ENCODE data around the gene ZNHIT6.
"Not testable (repeated sequence)": the region's sequence is repeated elsewhere in the genome, so short reads cannot be mapped to it uniquely, and the experiment has no call there.

Gene ZNHIT6

DNA sequence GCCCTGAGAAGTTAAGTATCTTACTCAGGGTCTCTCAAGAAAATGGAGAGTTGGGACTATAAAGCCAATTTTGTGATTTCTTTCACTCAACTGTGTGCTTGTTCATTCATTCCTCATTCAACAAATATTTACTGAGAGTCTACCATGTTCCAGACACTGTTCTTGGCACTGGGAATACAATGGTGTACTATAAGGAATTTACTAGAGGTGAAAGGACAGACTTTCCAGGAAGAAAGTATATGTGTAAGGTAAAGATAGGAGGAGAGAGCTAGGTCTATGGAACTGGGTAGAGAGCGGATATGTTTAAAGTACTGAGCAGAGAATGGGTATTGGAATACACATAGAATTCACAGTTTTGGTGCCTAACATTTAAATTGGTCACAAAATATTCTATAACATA is 42.3 kb downstream of the ZNHIT6 start:
- no peak for DNase-seq (ENCODE audit: low read depth)

DNA sequence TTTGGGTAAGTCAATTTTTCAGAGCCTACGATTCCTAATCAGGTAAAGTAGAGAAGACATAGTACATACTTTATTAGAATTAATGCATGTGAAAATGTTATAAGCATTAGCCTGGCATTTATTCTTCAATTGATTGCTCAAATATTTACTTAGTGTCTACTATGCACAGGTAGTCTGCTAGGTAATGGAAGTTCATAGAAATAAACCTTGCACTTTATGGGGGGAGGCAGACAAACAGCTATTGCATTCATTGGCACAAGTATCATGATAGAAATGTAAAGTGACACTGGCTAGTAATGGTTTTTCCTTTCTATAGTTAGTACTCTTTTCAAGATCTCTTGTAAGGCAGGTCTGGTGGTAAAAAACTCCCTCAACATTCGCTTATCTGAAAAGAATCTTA is 44.9 kb downstream of the ZNHIT6 start:
- DNase-seq (ENCODE audit: low read depth) = no peak

DNA sequence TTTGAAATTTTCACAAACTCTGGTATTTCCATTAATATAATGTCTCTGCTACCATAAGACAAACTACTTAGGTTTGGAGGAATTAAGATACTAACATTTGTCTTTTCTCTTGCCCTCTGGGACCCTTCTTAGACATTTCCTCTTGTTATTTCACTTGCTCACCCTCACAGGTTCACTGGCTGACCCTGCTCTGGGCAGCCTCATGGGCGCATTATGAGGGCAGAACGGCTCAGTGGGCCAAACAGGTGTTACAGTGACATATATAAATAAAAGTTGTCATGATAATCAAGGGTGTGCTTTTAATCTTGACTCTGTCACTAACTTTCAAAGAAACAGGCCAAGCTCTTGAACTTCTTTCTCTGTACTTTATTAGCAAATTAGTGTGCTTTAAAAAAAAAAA is 46.5 kb downstream of the ZNHIT6 start:
- DNase-seq (ENCODE audit: low read depth) = no peak

DNA sequence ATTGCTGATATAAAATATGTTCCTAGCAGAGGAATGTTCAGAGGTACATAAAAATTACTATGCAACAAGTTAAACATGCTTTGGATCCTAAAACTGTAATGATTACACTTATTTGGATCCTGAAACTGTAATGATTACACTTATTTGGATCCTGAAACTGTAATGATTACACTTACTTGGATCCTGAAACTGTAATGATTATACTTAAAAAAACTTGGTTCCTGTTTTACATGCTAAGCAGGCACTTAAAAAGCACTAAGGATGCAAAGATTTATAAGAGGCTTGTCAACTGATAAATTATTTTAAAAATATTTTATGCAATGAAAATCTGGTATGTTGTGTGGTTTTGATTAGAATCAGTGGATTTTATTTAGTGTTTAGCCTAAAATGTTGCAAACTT is 47.7 kb downstream of the ZNHIT6 start:
- no peak for DNase-seq (ENCODE audit: low read depth)

DNA sequence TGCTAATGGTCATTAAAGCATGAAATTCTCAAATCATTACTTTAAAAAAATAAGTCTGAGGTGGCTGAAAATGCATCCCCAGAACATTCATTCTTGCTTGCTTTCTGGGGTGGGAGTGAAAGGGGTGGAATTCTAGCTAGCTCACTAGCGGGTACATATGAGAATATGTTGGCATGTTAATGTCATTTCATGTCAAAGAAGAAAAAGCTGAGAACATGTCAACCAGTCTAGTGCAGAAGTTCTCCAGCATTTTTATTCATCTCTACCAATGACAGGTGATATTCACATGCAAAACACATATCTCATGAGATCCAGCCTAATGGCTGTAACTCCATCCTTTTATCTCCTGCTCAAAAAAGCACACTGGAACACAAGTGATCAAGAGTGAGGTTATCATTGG is 49.1 kb downstream of the ZNHIT6 start:
- no peak for DNase-seq (ENCODE audit: low read depth)

DNA sequence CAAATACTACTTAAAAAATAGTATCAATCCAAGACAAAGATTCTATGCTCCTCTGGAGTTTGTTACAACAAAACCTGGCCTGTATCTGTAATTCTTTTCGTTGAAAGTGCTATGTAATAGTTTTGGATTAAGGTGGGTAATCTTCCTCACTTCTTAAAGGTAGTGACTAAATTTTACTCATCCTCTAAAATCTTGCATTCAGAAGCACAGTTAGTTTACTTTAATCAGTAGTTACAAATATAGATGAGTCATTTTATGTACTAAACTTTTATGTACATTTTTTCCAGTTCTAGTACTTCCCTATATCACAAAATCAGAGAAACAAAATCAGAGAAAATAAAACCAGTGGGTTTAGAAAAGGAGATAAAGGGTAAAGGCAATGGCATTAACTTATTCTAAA is 51.3 kb downstream of the ZNHIT6 start:
- DNase-seq (ENCODE audit: low read depth) = no peak

DNA sequence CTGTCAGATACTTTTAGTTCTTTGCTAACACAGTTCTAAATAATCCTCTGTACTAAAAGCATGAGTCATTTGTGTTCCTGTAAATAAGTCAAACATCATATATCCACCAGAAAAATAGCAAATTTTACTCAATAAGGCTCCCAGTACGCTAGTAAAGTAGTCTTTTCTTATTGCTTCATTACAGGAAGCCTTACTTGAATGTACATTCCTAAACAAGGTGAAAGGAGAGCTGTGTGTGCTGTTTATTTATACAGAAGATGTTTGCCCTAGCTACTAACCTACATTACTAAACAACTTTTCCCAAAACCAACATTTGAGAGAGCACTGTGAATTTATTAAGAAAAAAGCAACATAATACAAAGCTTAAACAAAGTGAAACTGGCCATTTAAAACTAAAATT is 52.0 kb downstream of the ZNHIT6 start:
- DNase-seq (ENCODE audit: low read depth) = no peak

DNA sequence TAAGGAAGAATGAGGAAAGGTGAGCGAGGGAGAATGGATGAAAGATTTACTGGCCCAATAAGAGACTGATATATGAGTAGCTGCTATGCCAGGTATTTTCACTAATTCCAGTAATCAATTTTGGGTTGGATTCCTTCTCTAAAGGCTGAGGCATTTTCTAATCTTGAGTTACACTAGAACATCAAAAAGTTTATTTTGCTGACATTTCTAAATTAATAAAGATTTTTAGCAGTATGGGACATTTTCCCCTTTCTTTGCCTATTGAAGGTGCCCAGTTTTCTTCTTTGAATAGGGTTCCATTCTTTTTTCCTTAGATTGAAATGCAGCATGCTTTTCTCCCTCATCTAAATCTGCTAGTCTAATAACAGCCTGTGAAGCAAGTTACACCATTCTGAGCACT is 52.9 kb downstream of the ZNHIT6 start:
- DNase-seq (ENCODE audit: low read depth) = no peak

DNA sequence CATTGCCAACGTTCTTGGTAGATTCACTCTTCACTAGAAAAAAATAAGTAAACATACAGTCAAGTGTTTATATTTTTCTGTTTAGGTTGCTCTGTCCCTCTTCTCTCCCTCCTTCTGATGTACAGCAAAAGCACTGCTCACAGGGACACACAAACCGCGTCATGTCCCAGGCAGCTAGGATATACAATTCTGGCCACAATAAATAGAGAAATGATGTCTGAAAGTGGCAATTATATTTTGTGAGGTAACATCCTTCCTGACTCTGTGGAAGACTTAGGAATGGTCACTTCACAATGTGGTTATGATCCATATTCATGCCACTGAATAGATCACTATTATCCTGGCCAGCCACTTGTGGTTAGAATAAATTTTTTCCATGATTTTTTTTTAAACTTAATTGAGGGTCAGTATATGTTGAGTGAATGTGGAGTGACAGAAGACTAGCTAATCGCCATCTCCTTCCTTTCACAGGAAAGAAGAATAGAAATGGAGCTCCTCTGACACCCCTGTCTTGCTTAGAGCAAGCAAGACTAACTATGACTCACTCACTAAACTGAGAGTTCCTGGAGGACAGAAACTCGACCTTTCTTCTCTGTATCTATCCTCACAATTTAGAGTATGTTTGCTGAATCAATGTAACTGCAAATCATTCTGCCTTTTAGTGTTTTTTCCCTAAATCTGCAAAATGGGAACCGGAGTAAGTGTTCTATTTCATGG is 54.0 kb downstream of the ZNHIT6 start:
- DNase-seq (ENCODE audit: low read depth) = no peak

DNA sequence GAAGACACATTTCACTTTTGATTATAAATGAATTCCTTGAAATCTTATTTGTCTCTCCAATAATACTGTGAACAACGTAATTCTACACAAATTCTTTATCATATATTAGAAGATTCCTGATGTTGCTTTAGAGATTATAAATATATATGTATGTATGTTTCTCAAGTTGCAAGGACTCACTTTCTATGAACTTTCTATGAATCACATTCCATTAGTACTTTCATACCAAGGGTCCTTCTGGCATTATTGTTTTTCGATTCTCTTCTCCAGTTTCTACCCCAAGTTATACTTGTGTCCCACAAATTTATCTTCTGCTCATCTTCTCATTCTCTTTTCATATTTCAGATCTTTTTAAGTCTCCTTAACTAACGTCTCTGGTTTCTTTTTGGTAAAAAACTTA is 55.9 kb downstream of the ZNHIT6 start:
- no peak for DNase-seq (ENCODE audit: low read depth)

DNA sequence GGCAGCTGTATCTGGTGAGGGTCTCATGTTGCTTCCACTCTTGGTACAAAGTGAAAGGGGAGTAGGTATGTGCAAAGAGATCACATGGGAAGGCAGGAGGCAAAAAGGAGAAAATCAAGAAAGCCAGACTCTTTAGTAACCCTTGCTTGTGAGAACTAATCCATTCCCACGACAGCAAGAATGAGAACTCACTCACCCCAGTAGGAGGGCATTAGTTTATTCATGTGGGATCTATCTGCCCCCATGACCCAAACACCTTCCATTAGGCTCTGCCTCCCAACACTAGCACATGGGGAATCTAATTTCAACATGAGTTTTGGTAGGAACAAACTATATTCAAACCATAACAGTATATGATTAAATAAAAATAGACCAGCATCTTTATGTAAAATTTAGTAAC is 57.6 kb downstream of the ZNHIT6 start:
- DNase-seq (ENCODE audit: low read depth) = no peak

DNA sequence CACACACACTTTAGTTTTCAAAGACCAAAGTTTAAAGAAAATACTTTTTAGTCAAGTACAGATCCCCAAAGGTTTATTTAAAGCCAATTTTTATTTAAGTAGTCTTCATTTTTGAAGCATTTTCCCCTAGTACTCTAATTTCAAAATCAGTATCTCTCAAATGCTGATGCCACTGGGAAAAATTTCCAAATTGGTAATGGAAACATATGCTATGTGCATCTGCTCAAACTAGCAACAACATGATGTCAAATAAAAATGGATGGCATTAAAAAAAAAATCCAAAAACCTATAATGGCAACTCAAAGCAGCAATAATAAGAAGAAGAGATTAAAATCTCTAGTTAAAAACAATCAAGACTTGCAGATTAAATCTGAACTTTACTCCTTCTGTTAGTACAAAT is 58.6 kb downstream of the ZNHIT6 start:
- DNase-seq (ENCODE audit: low read depth) = no peak

DNA sequence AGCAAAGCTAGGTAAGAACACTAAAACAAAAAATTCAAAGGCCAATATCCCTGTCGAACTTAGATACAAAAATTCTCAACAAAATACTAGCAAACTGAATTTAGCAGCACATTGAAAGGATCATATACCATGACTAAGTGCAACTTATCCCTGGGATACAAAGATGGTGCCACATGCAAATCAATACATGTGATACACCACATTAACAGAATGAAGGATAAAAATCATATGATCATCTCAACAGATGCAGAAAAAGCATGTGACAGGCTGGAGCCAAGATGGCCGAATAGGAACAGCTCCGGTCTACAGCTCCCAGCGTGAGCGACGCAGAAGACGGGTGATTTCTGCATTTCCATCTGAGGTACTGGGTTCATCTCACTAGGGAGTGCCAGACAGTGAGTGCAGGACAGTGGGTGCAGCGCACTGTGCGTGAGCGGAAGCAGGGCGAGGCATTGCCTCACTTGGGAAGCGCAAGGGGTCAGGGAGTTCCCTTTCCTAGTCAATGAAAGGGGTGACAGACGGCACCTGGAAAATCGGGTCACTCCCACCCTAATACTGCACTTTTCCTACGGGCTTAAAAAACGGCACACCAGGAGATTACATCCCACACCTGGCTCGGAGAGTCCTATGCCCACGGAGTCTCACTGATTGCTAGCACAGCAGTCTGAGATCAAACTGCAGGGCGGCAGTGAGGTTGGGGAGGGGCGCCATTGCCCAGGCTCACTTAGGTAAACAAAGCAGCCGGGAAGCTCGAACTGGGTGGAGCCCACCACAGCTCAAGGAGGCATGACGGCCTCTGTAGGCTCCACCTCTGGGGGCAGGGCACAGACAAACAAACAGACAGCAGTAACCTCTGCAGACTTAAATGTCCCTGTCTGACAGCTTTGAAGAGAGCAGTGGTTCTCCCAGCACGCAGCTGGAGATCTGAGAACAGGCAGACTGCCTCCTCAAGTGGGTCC is 66.4 kb downstream of the ZNHIT6 start:
- DNase-seq (ENCODE audit: low read depth) = not testable (repeated sequence)

DNA sequence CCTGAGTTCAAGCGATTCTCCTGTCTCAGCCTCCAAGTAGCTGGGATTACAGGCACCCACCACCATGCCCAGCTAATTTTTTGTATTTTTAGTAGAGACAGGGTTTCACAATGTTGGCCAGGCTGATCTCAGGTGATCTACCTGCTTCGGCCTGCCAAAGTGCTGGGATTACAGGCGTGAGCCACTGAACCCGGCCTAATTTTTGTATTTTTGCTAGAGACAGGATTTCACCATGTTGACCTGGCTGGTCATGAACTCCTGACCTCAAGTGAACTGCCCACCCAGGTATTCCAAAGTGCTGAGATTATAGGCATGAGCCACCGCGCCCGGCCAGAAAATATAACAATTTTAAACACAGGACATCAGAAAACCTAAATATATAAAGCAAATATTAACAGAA is 68.3 kb downstream of the ZNHIT6 start:
- DNase-seq (ENCODE audit: low read depth) = not testable (repeated sequence)

DNA sequence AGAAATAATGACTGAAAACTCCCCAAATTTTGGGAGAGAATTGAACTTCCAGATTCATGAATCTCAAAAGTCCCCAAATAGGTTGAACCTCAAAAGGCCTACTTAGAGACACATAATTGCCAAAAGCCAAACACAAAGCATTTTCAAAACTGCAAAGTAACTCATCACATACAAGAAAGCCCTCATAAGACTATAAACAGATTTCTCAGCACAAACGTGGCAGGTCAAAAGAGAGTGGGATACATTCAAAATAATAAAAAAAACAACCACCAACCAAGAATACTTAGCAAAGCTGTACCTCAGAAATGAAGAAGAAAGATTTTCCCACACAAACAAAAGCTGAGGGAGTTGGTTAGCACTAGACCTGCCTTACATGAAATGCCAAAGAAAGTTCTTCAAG is 69.8 kb downstream of the ZNHIT6 start:
- DNase-seq (ENCODE audit: low read depth) = no peak

DNA sequence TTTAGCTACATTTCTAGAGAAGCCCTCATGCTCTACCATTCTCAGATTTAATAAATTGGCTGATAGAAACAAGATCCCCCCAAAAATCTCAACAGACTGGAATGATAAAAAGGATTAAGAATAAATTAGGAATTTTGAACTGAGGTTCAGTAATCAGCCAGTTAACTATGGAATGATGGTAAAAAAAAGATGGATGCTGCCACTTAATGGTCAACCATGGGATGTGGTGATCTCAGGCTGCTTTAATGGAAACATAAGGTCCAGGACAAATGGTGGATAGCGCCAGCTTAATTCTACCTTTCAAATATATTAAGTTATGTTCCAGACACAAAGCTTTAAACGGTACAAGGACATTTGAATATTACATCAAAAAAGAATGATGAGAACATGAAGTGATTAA is 77.7 kb downstream of the ZNHIT6 start:
- no peak for DNase-seq (ENCODE audit: low read depth)

DNA sequence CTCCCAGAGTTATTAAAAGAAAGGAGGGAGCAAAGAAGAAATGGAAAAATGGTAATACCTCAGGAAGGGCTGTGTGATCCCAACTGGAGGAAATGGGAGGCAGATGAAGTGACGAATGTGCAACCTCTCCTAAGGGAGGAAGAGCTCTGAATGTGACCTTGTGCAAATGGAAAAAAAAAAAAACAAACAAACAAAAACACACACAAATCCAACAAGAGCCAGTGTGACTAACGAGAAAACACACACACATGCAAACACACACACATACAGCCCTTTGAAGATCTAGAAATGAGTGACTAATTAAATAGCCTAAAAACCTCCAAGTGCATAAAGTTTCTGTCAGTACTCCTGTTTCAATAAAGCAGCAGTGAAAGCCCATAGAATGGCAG is 78.7 kb downstream of the ZNHIT6 start:
- DNase-seq (ENCODE audit: low read depth) = no peak

DNA sequence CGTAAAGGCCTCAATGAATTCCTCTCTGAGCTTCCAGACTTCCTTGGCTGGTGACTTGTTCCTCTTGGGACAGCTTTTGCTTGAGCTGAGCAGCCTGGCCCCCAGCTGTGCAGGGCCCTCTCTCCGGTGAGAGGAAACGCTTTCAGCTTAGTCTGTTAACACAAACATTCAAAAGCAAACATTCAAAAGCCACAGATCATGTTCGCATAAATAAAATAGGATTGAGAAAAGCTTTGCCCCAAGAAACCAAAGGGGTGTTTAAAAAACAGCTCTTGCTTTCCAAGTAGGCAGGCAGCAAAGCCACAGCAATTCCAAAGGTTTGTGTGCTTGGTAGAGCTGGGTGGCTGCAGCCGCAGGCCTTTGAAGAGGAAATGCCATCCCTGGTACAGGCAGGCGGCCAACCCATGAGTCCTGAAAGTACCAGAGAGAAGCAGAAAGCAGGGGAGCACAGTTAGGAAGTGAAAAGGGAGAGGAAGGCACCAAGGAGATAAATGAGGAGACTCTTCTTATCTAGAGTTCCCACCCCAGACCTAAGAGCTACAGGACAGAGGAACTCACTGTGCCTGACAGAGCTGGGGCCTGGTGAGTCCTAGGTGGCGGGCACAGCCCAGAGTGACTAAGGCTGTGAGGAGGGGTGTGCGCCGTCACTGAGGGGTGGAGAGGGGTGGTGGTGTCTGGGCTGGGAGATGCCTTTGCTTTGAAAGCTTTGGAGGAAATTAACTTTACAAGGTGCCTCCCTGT is 79.3 kb downstream of the ZNHIT6 start:
- no peak for DNase-seq (ENCODE audit: low read depth)

DNA sequence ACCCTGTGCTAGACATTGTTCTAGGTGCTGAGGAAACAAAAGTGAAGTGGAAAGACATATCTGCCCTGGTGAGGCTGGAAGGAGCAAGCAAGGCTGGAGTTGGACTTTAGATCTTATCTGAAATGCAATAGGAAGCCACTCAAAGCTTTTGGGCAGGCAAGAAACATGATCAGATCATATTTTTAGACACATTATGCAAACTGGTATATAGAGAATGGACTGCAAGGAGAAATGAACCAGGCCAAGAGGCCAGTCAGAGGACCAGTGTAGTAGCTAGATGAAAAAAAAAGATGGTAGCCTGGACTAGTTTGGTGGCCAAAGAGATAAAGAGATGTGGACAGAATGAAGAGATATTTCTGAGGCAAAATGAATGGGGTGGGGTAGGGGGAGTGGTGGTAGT is 81.4 kb downstream of the ZNHIT6 start:
- no peak for DNase-seq (ENCODE audit: low read depth)

DNA sequence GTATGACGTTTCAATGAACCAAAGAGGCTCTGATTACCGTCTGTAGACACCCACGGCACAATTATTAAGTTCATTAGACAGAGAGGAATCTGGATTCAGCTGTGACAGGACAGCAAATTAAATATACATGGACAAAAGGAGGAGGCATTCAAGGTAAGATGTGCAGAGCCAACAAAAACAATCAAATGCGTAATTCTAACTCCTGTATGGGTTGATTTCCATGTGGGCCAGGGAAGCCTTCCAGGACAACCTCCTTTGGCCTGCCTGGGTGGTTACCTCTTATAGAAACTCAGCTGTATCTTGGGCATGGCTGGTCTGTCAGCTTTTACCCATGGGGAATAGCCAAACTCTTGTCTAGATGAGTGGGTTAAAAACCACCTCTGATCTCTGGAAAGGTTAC is 83.9 kb downstream of the ZNHIT6 start:
- DNase-seq (ENCODE audit: low read depth) = no peak

DNA sequence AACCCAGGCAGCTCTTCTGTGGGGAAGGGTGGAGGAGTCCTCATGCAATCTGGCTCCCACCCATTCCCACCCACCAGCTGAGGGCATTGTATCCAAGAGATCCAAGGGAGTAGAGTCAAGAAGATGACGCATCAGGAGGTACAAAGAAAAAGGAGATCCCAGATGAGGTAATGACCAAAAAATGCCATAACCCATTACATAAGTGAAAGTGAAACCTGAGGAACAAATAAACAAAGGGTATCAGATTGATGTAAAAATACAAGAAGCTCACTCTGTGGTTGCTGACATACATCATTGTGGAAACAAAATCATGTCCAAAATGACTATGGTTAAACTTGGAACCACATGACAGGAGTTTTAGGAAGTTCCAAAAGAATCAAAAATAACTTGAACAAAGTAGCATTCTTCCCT is 85.2 kb downstream of the ZNHIT6 start:
- no peak for DNase-seq (ENCODE audit: low read depth)

DNA sequence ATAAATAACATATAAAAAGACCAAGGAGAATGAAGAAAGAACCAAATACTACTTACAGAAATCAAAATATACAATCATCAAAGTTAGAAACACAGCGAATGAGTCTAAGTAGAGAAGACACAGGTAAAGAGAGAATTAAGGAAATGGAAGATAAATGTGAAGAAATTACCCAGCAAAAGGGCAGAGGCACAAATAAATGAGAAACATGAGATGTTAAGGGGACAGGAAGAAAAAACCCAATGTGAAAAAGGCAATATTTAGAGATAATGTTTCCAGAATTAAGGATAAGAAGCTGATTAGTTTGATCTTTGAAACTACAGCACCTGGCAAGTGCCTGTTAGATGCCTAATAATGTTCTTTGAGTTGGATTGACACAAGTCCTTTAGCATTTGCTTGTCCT is 86.8 kb downstream of the ZNHIT6 start:
- no peak for DNase-seq (ENCODE audit: low read depth)

DNA sequence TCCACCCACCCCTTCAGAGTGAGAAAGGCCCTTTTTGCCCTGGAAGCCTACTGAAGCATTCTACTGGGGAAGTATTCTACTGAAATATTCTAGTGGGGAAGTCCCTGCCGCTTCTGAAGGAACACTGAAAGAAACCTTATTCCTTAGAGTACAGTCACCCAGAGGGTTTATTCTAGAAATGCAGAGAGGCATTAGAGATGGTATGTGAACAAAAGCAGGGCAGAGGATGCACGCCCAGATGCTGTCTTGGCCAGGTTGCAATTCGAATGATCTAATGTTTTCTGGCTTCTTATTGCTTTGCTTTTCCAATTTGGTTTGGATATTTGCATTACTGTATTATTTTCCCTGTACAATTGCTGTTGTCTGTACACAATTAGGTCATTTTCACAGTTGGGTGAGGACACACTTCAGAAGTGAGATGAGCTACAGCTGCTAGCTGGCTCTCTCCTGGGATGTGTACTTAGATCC is 90.6 kb downstream of the ZNHIT6 start:
- no peak for DNase-seq (ENCODE audit: low read depth)

Measured in T-helper 22 cell (primary cell).